GM12875 (cell line): ENCODE results near the gene EPAS1.

Source experiments
- H3K4me3 ChIP-seq: one replicate; pipeline ENCODE4 v1.5.1; 2011; ENCODE audit warnings: low read depth, low read length, control low read depth
- TF ChIP-seq, protein P1 (sequence below): IDR thresholded peaks from 2 replicates; pipeline ENCODE4 v1.5.1; 2011; ENCODE audit warnings: low read depth, mild to moderate bottlenecking, control low read depth, inconsistent platforms, low read length, moderate library complexity, borderline replicate concordance; ENCODE audit not compliant: insufficient read depth

Gene EPAS1

DNA sequence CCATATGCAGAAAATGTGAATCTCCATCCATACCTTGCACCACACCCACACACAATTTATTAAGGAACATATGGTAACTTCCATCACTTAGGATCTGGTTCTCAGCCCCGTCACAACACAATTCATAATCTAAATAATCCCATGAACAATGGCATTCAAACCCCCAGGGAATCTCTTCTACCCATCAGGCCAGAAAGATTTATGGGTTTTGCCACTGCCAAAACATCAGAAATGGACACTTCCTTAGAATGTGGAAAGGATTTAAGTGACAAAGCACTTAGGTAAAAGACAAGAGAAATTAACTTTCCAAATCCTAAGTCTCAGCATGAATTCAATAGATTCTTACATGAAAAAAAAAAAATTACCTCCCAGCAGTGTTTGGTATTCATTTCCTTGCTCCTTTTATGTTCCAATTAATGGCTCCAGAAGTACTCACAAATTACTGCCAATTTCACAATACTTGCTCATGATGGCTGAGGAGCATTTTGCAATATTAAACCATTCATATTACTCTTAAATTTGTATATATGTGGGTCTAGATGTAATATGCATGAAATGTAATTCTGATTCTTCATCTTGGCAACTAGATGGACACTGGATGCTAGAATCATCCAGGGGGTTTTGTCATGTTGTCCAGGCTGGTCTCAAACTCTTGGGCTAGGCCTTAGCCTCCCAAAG lies 125.6 kb downstream of the EPAS1 start:
- TF ChIP-seq, protein P1, sequence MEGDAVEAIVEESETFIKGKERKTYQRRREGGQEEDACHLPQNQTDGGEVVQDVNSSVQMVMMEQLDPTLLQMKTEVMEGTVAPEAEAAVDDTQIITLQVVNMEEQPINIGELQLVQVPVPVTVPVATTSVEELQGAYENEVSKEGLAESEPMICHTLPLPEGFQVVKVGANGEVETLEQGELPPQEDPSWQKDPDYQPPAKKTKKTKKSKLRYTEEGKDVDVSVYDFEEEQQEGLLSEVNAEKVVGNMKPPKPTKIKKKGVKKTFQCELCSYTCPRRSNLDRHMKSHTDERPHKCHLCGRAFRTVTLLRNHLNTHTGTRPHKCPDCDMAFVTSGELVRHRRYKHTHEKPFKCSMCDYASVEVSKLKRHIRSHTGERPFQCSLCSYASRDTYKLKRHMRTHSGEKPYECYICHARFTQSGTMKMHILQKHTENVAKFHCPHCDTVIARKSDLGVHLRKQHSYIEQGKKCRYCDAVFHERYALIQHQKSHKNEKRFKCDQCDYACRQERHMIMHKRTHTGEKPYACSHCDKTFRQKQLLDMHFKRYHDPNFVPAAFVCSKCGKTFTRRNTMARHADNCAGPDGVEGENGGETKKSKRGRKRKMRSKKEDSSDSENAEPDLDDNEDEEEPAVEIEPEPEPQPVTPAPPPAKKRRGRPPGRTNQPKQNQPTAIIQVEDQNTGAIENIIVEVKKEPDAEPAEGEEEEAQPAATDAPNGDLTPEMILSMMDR = no peak

GRCh38 chr2:46424937-46425336 lies 127.7 kb downstream of the EPAS1 start:
- TF ChIP-seq, protein P1 = no peak
- no peak overlapping the region for H3K4me3 ChIP-seq

More for the DNA sequence above, 125.6 kb downstream of the EPAS1 start:
- H3K4me3 ChIP-seq = no peak overlapping the region

- TF ChIP-seq, protein P1 = no peak
- H3K4me3 ChIP-seq = no peak overlapping the region
Observed at GRCh38 chr2:46428911-46429436, 131.8 kb downstream of the EPAS1 start.

GRCh38 chr2:46430413-46430812 lies 133.2 kb downstream of the EPAS1 start:
- TF ChIP-seq, protein P1 = no peak
- no peak overlapping the region for H3K4me3 ChIP-seq

GRCh38 chr2:46430992-46431391 lies 133.8 kb downstream of the EPAS1 start:
- TF ChIP-seq, protein P1 = no peak
- H3K4me3 ChIP-seq = no peak overlapping the region

DNA sequence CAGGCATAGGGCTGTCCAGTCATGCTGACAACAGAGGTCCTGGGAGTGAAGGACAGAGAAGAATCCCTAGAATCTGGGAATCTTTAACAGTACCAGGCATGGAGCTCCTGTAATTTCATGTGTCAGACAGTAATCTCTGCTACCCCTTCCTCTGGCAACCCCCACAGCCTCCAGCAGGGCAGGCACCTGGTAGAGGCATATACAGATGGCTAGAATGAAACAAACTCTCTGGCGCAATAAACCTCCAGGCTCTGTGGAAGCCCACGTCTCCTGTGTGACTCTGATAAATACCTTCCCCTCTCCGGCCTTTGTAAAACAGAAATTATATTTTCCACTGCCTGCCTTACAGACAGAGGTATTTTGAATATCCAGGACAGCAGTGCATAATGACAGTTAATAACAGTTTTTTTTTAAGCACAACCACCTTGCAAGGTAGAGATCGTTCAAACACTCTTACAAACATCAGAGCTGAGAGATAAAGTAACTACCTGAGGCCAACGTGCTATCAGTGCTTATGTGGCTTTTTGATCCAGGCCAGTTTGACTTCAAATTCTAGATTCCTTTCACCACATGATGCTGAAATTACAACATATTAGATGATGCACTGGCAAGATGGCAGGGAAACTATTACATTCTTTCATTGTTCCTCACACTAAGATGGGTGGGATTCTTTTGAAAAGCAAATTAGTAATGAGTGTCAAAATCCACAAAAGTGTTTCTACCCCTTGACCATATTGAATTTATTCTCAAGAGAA lies 134.5 kb downstream of the EPAS1 start:
- H3K4me3 ChIP-seq = no peak overlapping the region
- TF ChIP-seq, protein P1 = no peak
